Umbilical cord (tissue), 2 donors: ENCODE measurements around the gene SPINDOC. TPM values are rescaled to one million over a fixed set of nuclear protein-coding genes. Genes with fewer than 3 reads are reported as not detected.
"Not testable (repeated sequence)": the region's sequence is repeated elsewhere in the genome, so short reads cannot be mapped to it uniquely, and the experiment has no call there.

ENCODE experiments used
- DNase-seq: peaks from one replicate; pipeline ENCODE4 v3.0.0-alpha.2; 2015; ENCODE audit warnings: low spot score
- total RNA-seq: library from RNA; depleted of rRNA; stranded (reverse); fragments of >200 nt; gene quantifications from one replicate; pipeline ENCODE4 v1.2.3, GENCODE V29; 2014; ENCODE audit warnings: low replicate concordance; ENCODE audit not compliant: insufficient read depth

SPINDOC gene
- total RNA-seq, 1 donor from 2014 or later = 6.0 TPM

DNA sequence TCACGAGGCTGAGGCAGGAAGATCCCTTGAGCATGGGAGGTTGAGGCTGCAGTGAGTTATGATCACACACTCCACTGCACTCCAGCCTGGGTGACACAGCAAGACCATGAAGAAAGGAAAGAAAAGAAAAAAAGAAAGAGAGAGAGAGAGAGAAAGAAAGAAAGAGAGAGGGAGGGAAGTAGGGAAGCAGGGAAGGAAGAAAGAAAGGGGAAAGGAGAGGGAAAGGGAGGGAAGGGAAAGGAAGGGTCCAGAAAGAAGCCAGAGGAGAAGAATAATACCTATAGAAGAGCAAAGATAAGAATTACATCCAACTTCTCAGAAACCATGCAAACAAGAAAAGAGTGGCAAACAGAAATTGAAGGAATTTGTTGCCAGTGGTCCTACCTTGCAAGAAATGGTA, 27.4 kb upstream of the SPINDOC start:
- DNase-seq = no peak

- no peak for DNase-seq
Observed at GRCh38 chr11:63791495-63792167, 21.6 kb upstream of the SPINDOC start.

DNA sequence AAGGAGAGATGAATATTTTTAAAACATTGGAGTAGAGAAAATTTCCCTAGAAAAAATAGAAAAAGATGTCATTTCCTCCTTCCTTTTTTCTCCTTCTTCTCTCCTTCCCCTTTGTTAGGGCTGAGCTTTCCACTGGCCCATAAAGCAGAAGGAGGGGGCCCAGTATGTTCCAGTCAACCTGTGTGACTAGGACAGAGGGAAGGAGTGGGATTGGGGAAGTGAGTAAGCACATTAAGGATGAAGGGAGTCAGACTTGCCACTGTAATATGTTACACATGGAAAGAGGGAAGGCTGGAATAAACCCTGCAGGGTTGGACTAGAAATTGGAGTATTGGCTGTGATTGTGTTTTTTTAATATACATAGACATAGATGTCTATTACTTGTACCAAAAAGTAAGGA, 20.1 kb upstream of the SPINDOC start:
- no peak for DNase-seq

DNA sequence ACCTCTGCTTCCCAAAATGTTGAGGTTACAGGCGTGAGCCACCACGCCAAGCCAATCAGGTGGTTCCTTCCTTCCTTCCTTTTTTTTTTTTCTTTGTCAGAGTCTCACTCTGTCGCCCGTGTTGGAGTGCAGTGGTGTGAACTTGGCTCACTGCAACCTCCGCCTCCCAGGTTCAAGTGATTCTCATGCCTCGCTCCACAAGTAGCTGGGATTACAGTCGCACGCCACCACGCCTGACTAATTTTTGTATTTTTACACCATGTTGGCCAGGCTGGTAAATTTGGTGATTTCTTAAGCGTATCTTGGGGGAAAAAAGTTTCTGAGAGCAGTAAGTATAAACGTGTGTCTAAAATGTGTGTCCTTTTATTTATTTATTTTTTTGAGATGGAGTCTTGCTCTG, 18.2 kb upstream of the SPINDOC start:
- no peak for DNase-seq

- DNase-seq = no peak
Observed at GRCh38 chr11:63800921-63801320, 12.3 kb upstream of the SPINDOC start.

DNA sequence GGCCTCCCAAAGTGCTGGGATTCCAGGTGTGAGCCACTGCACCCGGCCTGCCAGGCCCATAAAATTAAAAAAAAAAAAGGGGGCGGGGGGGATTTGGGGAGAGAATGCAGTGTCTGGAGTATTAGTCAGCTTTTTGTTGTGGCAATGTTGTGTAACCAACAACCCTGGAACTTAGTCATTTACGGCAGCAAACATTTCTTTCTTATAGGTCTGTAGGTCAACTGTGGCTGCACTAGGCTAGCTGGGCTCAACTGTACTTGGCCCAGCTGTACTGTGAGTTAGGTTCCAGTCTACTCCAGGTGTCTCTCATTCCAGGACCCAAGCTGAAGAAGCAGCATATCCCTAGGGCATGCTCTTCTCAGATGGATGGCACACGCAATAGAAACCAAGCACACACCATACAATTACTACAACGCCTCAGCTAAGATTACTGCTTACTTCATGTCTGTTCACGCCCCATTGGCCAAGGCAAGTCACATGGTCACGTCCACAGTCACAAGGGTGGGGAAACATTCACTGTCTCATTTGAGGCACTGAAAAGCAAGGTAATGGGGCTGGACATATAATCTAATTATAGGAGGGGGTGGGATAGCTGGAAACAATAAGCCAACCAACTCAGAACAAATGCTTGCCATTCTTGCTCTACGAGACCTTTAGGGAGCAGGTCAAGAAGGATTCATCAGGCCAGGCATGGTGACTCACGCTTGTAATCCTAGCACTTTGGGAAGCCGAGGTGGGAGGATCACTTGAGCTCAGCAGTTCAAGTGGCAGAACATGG, 10.4 kb upstream of the SPINDOC start:
- no peak for DNase-seq

- DNase-seq = no peak
Observed at GRCh38 chr11:63804259-63804658, 9.0 kb upstream of the SPINDOC start.

- DNase-seq = peak; percentile 60
Observed at GRCh38 chr11:63805844-63806415, 7.3 kb upstream of the SPINDOC start.

- not testable (repeated sequence) for DNase-seq
Observed at GRCh38 chr11:63810383-63810782, 2.9 kb upstream of the SPINDOC start.

- DNase-seq = no peak
Observed at GRCh38 chr11:63811522-63811921, 1.7 kb upstream of the SPINDOC start.

- peak; percentile 81 for DNase-seq
Observed at GRCh38 chr11:63813563-63814382, 517 bp downstream of the SPINDOC start.

- peak; percentile 30 for DNase-seq
Observed at GRCh38 chr11:63814383-63814736, 1.1 kb downstream of the SPINDOC start.

GRCh38 chr11:63816166-63816565, 2.9 kb downstream of the SPINDOC start:
- DNase-seq = no peak

- DNase-seq = no peak
Observed at GRCh38 chr11:63816732-63817131, 3.5 kb downstream of the SPINDOC start.

- no peak for DNase-seq
Observed at GRCh38 chr11:63817758-63818498, 4.7 kb downstream of the SPINDOC start.

GRCh38 chr11:63818609-63819008, 5.4 kb downstream of the SPINDOC start:
- no peak for DNase-seq

DNA sequence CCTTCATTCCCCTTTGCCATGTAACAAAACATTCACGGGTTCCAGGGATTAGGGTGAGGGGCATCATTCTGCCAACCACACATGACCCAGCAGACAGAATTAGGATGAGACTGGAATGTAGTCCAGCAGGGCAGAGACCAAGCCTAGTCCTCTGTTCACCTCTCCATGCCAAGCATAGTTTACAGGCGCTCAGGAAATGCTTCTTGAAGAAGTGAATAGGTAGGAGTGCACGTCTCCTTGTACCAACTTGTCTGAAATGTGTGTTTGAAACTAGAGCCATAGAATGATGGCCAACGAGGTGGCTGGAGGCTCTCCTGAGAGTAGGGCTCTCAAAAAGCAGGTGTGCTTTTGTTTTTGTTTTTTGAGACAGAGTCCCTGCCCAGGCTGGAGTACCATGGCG, 8.2 kb downstream of the SPINDOC start:
- DNase-seq = no peak

DNA sequence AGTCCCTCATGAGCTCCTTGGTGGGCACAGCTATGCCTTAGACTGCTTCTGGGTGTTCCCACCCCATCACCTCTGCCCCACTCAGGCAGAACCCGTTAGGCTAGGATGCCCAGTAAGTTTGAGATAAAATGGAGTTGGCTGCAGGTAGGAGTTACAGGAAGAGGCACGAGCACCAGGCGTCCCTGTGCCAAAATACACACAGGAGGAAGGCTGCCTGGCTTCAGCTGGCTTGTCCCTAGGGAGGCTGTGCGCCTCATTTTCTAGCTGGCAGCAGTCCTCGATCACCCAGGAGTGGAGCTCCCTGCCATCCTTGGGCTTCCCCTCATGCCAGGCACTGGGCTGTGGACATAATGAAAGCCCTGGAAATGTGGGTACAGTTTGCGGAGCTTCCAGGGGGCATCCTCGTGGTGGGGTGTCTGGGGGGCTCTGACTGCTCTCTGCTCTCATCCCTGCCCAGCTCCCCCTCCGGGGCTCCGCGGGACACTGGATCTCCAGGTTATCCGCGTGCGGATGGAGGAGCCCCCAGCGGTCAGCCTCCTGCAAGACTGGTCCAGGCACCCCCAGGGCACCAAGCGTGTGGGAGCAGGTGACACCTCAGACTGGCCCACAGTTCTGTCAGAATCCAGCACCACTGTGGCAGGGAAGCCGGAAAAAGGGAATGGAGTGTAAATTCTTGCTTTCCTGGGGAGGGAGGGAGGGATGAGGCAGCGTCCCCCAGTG, 13.4 kb downstream of the SPINDOC start:
- DNase-seq = no peak

- DNase-seq = no peak
Observed at GRCh38 chr11:63829823-63830489, 16.7 kb downstream of the SPINDOC start.

- no peak for DNase-seq
Observed at GRCh38 chr11:63831326-63831725, 18.1 kb downstream of the SPINDOC start.
